WTC11 (cell line): ENCODE data around the gene GATAD2A.

Experiments
- MAX ChIP-seq: sonication (generic); formaldehyde crosslinking; IDR thresholded peaks from 2 replicates; pipeline ENCODE4 v1.8.0; 2022; ENCODE audit warnings: mild to moderate bottlenecking, missing genetic modification reagents
- TF ChIP-seq, protein P1 (sequence below): fragments of 200-600 bp; IDR thresholded peaks from 2 replicates; pipeline ENCODE4 v1.8.0; 2022; ENCODE audit warnings: antibody characterized with exemption
- TF ChIP-seq, protein P2 (sequence below): sonication (generic); formaldehyde crosslinking; IDR thresholded peaks from 2 replicates; pipeline ENCODE4 v1.8.0; 2022; ENCODE audit warnings: missing genetic modification reagents

DNA sequence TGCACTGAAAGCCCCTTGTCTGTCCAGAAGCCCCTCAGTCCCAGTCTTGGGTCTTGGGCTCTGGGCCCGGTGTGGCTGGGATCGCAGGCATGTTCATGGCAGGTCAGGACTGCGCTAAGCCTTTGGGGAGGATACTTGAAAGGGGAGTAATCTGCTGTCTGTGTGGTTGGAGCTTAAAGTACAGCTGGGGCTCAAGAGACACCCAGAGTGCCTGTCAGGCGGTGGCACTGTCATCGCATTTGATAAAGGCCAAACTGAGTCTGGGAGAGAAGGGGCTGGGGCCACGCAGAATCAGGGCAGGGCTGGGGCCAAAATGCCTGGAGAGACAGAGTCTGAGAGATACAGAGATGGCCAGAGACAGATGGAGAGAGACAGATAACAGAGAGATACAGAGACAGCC lies 128.4 kb downstream of the GATAD2A start:
- TF ChIP-seq, protein P1, sequence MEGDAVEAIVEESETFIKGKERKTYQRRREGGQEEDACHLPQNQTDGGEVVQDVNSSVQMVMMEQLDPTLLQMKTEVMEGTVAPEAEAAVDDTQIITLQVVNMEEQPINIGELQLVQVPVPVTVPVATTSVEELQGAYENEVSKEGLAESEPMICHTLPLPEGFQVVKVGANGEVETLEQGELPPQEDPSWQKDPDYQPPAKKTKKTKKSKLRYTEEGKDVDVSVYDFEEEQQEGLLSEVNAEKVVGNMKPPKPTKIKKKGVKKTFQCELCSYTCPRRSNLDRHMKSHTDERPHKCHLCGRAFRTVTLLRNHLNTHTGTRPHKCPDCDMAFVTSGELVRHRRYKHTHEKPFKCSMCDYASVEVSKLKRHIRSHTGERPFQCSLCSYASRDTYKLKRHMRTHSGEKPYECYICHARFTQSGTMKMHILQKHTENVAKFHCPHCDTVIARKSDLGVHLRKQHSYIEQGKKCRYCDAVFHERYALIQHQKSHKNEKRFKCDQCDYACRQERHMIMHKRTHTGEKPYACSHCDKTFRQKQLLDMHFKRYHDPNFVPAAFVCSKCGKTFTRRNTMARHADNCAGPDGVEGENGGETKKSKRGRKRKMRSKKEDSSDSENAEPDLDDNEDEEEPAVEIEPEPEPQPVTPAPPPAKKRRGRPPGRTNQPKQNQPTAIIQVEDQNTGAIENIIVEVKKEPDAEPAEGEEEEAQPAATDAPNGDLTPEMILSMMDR: no peak
- no peak for TF ChIP-seq MAX (CRISPR knock-in tag)
- TF ChIP-seq, protein P2, sequence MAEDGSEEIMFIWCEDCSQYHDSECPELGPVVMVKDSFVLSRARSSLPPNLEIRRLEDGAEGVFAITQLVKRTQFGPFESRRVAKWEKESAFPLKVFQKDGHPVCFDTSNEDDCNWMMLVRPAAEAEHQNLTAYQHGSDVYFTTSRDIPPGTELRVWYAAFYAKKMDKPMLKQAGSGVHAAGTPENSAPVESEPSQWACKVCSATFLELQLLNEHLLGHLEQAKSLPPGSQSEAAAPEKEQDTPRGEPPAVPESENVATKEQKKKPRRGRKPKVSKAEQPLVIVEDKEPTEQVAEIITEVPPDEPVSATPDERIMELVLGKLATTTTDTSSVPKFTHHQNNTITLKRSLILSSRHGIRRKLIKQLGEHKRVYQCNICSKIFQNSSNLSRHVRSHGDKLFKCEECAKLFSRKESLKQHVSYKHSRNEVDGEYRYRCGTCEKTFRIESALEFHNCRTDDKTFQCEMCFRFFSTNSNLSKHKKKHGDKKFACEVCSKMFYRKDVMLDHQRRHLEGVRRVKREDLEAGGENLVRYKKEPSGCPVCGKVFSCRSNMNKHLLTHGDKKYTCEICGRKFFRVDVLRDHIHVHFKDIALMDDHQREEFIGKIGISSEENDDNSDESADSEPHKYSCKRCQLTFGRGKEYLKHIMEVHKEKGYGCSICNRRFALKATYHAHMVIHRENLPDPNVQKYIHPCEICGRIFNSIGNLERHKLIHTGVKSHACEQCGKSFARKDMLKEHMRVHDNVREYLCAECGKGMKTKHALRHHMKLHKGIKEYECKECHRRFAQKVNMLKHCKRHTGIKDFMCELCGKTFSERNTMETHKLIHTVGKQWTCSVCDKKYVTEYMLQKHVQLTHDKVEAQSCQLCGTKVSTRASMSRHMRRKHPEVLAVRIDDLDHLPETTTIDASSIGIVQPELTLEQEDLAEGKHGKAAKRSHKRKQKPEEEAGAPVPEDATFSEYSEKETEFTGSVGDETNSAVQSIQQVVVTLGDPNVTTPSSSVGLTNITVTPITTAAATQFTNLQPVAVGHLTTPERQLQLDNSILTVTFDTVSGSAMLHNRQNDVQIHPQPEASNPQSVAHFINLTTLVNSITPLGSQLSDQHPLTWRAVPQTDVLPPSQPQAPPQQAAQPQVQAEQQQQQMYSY (CRISPR knock-in tag): no peak
